HG03342 (cell line): ENCODE results near the gene KATNA1.
A peak's percentile ranks its signal among the peaks of the same experiment; 100 is the strongest.

Experiments
- ATAC-seq: cut with Tn5 transposase; IDR thresholded peaks from one replicate; pipeline ENCODE4 v1.9.1; 2021; ENCODE audit warnings: mild to moderate bottlenecking, moderate library complexity; ENCODE audit not compliant: unreplicated experiment

Gene KATNA1

GRCh38 chr6:149614337-149614736, 34.2 kb downstream of the KATNA1 start:
- ATAC-seq = no peak

DNA sequence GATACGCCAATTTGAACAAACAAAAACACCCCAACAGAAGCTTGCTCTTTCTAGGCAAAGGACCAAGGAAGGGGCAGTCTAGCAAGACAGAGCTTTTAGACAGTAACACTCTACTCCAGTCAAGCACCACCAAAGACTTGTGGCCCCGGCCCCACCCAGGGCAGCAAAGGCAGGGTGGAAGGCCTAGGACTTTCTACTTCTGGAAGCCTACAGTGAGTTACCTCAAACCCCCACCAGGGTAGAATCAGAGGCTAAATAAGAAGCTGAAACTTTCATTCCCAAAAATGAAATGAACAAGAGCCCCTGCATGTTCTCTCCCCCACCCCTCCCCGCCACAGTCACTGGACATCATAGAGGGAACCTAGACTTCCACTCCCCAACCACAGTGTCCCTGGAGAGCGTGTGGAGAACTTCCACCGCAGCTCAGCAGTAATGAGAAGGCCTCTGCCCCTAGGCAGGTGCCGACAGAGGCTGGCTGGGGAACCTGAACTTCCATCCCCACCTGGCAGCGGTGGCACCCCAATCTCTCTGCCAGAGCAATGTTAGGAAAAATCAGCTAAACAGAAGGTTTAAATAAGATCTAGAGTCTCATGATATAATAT, 40.0 kb downstream of the KATNA1 start:
- peak; percentile 65 for ATAC-seq

DNA sequence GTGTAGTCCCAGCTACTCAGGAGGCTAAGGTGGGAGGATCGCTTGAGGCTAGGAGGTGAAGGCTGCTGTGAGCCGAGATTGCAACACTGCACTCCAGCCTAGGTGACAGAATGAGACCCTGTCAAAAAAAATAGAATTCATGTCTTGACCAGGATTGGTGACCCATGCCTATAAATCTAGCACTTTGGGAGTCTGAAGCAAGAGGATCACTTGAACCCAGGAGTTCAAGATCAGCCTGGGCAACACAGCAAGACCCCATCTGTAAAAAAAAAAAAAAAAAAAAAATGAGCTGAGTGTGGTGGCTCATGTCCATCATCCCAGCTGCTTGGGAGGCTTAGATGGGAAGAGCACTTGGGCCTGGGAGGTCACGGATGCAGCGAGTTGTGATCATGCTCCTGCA, 48.0 kb downstream of the KATNA1 start:
- ATAC-seq = no peak

DNA sequence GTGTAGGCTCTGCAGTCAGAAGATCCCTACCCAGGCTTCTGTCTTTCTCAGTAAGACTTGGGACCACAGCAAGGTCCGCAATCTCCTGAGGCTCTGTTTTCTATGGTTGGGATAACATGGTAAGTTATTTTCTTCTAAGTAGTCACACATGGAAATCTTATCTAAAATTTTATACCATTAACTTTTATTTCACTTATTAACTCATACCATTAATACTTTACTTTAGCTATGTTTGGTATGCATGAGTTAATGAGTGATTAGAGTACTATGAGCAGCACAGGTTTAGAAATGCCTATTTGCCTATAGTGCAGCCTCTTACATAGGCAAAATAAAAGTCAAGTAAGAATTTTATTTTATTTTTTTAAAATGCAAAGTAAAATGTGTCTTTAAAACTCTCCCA, 55.1 kb downstream of the KATNA1 start:
- ATAC-seq = no peak

DNA sequence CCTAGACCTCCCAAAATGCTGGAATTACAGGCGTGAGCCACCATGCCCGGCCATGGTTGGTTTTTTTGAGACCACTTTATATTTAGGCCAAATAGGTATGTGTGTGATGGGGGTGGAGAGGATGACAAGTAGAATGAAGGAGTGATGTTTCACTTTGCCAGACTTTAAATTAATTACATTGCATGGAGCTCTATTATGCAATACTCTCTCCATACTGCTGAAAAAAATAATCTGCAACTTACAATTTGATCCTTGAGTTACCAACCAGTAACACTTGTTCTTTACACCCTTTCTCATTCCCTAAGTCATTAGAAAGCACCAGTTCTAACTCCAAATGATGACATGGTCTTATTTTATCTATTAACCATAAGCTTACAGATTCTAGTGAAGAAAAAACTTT, 55.5 kb downstream of the KATNA1 start:
- no peak for ATAC-seq

DNA sequence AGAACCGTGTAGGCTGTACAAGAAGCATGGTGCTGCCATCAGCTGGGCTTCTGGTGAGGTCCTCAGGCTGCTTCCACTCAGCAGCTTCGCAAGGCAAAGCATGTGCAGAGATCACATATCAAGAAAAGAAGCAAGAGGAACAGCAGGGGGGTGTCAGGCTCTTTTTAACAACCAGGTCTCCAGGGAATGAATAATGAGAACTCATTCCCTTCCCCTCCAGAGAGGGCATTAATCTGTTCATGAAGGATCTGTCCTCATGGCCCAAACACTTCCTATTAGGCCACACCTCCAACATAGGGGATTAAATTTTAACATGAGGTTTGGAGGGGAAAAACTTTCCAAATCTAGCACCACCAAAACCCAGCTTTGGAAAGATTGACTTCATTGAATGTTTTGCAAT, 62.4 kb downstream of the KATNA1 start:
- ATAC-seq = no peak

DNA sequence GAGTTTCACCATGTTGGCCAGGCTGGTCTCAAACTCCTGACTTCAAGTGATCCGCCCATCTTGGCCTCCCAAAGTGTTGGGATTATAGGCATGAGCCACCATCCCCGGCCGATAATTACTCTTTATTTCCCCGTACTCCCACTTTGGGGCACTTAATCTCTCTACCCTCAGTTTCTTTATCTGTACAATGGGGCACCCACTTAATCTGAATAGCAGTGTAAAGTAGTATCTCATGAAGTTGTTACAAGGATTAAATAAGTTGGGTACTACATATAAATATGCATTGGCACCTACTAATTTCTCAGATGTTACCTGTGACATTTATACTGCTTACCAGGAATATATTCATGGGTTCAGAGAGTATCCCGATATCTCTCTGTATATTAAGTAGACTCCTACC, 67.2 kb downstream of the KATNA1 start:
- no peak for ATAC-seq

- no peak for ATAC-seq
Measured at GRCh38 chr6:149580880-149581279, 67.6 kb downstream of the KATNA1 start.

GRCh38 chr6:149567945-149568585, 80.4 kb downstream of the KATNA1 start:
- no peak for ATAC-seq

DNA sequence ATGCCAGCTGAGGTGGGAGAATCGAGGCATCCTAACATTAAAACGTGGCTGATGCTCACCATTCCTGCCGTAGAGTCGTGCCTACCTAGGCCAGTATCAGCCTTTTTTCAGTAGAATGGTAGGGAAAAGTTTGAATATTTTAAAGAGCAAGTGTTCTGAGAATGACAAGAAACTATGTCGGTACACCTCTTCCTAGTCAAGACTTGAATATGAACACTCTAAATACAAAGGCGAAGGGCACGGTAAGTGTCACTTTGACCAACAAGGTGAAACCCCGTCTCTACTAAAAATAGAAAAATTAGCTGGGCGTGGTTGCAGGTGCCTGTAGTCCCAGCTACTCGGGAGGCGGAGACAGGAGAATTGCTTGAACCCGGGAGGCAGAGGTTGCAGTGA, 81.3 kb downstream of the KATNA1 start:
- no peak for ATAC-seq

DNA sequence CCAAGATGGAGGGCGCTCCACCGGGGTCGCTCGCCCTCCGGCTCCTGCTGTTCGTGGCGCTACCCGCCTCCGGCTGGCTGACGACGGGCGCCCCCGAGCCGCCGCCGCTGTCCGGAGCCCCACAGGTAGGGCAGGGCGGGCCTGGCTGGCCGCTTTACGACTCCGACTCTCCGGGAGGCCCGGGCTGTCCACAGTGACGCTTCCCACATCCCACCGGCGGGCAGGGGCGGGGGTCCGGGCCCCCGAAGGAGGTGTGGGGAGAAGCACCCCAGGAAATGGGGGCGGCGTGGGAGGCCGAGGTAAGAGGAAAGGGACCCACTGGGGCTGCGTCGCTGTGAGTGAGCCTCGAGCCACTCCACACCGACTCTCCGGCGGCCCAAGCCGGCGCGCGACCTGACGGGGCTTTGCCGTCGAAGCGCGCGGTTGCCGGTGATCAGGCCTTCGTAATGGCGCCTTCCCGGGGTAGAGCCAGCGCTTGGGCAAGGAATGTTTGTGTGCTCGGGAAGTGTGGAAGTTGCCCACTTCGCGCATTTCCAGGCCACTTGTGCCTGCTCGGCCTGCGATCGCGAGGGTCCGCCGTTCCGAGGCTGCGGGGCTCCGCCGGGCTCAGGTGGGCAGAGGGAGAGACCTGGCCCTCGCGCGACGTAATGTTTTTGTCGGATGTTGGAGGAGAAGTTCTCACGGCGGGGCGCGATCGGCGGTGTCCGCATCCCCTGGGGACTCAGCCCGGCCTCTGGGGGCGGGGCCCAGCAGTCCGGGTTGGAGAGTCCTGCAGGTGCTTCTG, 81.9 kb downstream of the KATNA1 start:
- ATAC-seq = peak; percentile 24

- peak; percentile 76 for ATAC-seq
Measured at GRCh38 chr6:149565527-149566409, 82.7 kb downstream of the KATNA1 start, which contains the start of gene GINM1. Gene GINM1, plus strand, starts transcription at chr6:149566375. Its CDS starts 40 bp downstream, at chr6:149566415.

- no peak for ATAC-seq
Measured at GRCh38 chr6:149563928-149564325, 84.6 kb downstream of the KATNA1 start.

DNA sequence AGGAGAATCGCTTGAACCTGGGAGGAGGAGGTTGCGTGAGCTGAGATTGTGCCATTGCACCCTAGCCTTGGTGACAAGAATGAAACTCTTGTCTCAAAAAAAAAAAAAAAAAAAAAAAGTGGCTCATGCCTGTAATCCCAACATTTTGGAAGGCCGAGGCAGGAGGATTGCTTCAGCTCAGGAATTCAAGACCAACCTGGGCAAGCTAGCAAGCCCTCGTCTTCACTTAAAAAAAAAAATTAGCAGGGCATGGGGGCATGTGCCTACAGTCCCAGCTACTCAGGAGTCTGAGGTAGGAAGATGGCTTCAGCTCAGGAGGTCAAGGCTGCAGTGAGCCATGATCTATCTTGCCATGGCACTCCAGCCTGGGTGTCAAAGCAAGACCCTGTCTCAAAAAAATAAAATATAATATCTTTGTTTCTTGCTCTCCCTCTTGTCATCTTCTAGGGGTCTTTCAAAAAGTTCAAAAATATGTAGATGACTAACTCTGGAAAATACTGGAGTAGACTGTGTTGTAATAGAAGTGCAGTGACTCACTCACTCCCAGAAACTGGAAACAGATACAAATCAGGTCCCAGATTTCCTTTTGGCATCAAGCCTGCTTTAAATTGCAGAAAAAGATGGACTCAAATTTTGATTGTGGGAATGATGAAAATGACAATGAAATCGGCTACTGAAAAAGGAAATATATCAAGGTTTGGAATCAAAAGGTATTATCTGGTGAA, 85.1 kb downstream of the KATNA1 start:
- ATAC-seq = no peak

DNA sequence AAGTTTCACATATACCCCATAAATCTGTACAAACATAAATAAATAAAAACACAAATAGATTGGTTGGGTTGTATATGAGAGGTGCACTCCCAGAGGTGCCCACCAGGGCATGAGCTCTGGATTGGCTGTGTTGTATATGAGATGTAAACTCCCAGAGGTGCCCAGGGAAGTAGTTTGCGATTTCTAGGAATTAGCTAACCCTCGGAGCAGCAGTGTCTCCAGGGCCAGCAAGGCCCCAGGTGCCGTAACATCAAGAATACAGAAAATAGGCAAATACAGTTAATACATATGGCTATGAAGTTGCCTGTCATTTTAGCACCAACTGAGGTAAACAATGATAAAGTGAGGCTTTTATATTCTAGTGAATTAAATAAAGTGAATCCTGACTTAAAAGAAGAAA, 87.8 kb downstream of the KATNA1 start:
- no peak for ATAC-seq

DNA sequence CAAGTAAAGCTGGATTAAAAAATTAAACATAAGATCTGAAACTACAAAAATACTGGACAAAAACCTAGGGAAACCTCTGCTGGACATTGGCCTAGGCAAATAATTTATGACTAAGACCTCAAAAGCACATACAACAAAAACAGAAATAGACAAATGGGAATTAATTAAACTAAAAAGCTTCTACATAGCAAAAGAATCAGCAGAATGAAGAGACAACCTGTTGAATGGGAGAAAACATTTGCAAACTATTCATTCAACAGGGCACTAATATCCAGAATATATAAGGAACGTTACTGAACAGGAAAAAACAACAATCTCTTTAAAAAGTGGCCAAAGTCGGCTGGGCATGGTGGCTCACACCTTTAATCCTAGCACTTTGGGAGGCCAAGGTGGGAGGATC, 89.1 kb downstream of the KATNA1 start:
- ATAC-seq = no peak

DNA sequence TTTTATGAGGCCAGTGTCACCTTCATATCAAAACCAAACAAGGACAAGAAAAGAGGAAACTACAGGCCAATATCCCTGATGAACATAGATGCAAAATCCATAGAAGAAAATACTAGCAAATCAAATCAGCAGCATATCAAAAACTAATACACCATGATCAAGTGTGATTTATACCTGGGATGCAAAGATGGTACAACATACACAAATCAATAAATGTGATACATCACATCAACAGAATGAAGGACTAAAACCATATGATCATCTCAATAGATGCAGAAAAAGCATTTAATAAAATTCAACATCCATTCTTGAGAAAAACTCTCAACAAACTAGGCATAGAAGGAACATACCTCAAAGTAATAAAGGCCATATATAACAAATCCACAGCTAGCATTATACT, 90.5 kb downstream of the KATNA1 start:
- no peak for ATAC-seq

GRCh38 chr6:149551920-149552319, 96.6 kb downstream of the KATNA1 start:
- ATAC-seq = no peak

DNA sequence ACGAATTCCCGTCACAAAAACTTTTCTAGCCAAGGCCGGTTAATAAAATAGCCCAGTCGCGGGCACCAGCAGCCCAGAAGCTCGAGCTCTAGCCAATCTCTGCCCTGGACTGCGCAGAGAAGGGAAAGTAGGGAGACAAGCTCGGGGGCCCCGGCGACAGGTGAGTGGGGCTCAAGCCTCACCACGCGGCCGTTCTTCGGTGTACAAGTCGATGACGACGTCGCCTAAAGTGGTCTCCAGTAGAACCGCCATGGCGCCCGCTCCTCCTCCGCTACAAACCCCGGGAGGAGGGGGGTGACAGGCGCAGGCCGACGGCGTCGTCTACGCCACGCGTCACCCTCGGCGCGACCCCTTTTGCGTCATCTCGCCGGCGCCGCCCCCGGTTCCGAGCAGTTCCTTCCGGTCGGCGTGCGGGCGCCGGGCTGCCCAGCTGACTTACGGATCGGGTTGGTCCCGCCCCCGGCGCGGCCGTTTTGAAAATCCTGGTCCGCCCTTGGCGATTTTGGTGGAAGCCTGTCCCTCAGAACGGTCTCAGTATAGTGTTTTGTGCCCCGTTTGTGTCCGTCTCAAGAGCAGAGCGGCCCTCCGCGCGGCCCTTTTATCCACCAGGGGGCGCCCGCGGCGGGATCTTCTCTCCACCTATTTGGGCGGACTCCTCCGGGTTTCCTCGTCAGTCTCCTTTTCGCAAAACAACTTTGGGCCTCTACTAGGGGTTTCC, 102.6 kb downstream of the KATNA1 start, which contains the start of gene PPIL4:
Gene PPIL4, minus strand, starts transcription at position 290 of the 718 bp plus-strand sequence. Its CDS starts 38 bp downstream, at position 252.
- peak; percentile 87 for ATAC-seq
